ENCODE results near the gene ZDHHC22. TPM values are rescaled to one million over a fixed set of nuclear protein-coding genes. Genes with fewer than 3 reads are reported as not detected.
A peak's percentile ranks its signal among the peaks of the same experiment; 100 is the strongest.

ZDHHC22 gene
- total RNA-seq, 1 donor from 2014 or later: not detected

- no peak for DNase-seq (ENCODE audit: low spot score)
- no peak overlapping the region for H3K27ac Mint-ChIP-seq
- H3K4me3 Mint-ChIP-seq (ENCODE audit: low read depth): no peak overlapping the region
- intact Hi-C loops (cut with micrococcal nuclease): no loop called here
- peaks cover 23% of the 10 kb centered on the region for H3K27me3 Mint-ChIP-seq (ENCODE audit: low read depth)
- no peaks in the 10 kb centered on the region for H3K36me3 Mint-ChIP-seq (ENCODE audit: low read depth)
- no peaks in the 10 kb centered on the region for H3K4me1 Mint-ChIP-seq (ENCODE audit: low read depth)
- H3K9me3 Mint-ChIP-seq: no peaks in the 10 kb centered on the region
Measured at GRCh38 chr14:77151245-77151644, 9.7 kb upstream of the ZDHHC22 start.

DNA sequence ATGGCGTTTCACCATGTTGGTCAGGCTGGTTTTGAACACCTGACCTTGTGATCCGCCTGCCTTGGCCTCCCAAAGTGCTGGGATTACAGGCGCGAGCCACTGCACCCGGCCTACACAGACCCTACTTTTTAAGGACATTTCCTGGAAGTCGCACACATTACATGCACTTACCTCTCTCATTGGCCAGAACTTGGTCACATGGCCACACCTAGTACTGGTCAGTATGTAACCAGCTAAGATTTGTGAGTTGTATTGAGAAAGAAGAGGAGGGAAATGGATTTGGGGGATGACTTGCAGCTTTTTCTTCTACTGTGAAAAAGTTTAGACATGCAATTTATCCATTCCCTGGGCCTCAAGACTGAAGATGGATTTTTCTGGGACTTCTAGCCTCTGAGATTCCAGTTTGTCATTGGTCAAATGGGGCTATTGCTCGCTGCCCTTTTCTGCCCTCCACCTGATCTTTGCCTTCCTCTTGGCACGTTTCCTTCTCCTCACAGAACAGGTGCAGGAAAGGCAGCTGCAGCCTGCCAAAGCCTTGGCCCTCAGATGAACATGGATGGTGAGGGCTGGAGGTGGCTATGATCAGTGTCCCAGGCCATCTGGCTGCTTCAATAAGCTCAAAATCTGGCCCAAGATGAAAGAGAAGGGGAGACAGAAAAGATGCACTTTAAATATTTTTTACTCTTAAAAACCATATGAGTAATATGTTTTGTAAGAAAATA lies 7.1 kb upstream of the ZDHHC22 start:
- Mint-ChIP-seq H3K4me1 (ENCODE audit: low read depth) (no peaks in the 10 kb centered on the region), H3K9me3 (no peaks in the 10 kb centered on the region), H3K27me3 (ENCODE audit: low read depth) (peaks cover 36% of the 10 kb centered on the region), H3K27ac (no peak overlapping the region), H3K4me3 (ENCODE audit: low read depth) (no peak overlapping the region), H3K36me3 (ENCODE audit: low read depth) (no peaks in the 10 kb centered on the region)
- intact Hi-C loops (cut with micrococcal nuclease): loop anchor here (10.0 kb wide), 1 partner anchor 774 kb away; the partner anchor contains the start of gene ESRRB
- DNase-seq (ENCODE audit: low spot score): no peak

DNA sequence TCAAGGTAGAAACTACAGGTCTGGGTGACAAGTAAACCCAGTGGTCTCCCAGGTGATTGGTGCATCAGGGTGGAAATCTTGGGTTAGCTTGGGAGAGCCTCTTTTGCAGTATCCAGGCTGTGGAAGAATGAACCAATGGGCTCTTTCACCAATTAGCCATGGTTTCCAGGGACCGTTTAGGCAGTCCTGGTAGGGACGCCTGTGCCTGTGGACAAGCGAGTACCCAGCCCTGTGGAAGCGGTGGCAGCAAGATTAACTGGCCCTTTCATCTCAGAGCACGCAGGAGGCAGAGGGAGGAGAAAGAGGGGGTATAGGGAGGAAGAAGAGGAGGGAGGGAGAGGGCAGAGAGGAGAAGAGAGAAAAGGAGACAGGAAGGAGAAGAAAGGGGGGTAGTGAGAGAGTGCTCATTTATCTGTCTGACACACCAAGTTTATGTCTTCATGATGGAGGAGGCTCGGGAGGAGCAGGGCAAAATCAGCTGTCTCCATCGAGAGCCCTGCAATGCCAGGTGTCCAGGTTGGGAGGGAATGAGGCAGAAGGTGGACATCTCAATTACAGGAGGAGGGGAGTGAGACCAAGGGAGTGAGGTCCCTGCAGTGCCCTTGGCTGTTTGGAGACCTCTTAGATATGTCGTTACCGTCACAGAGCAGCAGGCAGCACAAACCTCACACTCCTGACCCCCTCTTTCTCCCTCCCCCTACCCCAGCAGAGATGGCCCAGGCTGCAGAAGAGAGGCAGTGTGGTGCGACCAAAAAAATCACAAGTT lies 4.6 kb upstream of the ZDHHC22 start:
- no peak overlapping the region for H3K4me3 Mint-ChIP-seq (ENCODE audit: low read depth)
- intact Hi-C loops (cut with micrococcal nuclease): loop anchor here (10.0 kb wide), 1 partner anchor 771 kb away; the partner anchor contains the start of gene ESRRB
- H3K4me1 Mint-ChIP-seq (ENCODE audit: low read depth): no peaks in the 10 kb centered on the region
- no peaks in the 10 kb centered on the region for H3K9me3 Mint-ChIP-seq
- H3K36me3 Mint-ChIP-seq (ENCODE audit: low read depth): no peaks in the 10 kb centered on the region
- H3K27ac Mint-ChIP-seq: no peak overlapping the region
- H3K27me3 Mint-ChIP-seq (ENCODE audit: low read depth): peaks cover 56% of the 10 kb centered on the region
- no peak for DNase-seq (ENCODE audit: low spot score)

GRCh38 chr14:77144412-77145115 lies 3.0 kb upstream of the ZDHHC22 start:
- no peak for DNase-seq (ENCODE audit: low spot score)
- Mint-ChIP-seq H3K27ac (no peak overlapping the region), H3K4me1 (ENCODE audit: low read depth) (peaks cover 5% of the 10 kb centered on the region), H3K9me3 (no peaks in the 10 kb centered on the region), H3K4me3 (ENCODE audit: low read depth) (no peak overlapping the region), H3K36me3 (ENCODE audit: low read depth) (no peaks in the 10 kb centered on the region), H3K27me3 (ENCODE audit: low read depth) (peaks cover 62% of the 10 kb centered on the region)
- intact Hi-C loops (cut with micrococcal nuclease): loop anchor here (10.0 kb wide), 1 partner anchor 770 kb away; the partner anchor contains the start of gene ESRRB

DNA sequence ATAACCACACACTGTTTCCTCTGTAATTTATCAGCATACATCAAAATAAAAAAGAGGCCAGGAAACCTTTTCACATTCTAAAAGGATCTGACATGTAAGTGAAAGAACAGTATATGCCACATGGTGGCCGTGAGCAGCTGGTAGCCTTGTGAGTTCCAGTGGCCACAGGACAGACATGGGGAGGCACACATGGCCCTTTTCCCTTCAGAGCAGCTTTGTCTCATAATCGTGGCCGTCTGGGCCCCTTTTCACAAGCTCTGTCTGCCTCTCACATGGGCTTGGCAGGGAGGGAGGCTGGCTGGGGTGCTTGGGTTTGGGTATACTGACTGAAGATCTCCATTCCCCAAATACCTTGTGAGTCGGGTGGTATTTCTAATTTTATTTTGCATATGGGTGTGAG lies 1.5 kb upstream of the ZDHHC22 start:
- DNase-seq (ENCODE audit: low spot score): no peak
- intact Hi-C loops (cut with micrococcal nuclease): loop anchor here (10.0 kb wide), 1 partner anchor 768 kb away; the partner anchor contains the start of gene ESRRB
- Mint-ChIP-seq H3K9me3 (no peaks in the 10 kb centered on the region), H3K36me3 (ENCODE audit: low read depth) (no peaks in the 10 kb centered on the region), H3K27me3 (ENCODE audit: low read depth) (peaks cover 68% of the 10 kb centered on the region), H3K27ac (no peak overlapping the region), H3K4me1 (ENCODE audit: low read depth) (peaks cover 12% of the 10 kb centered on the region), H3K4me3 (ENCODE audit: low read depth) (no peak overlapping the region)

- Mint-ChIP-seq H3K4me1 (ENCODE audit: low read depth) (peaks cover 12% of the 10 kb centered on the region), H3K36me3 (ENCODE audit: low read depth) (no peaks in the 10 kb centered on the region), H3K27me3 (ENCODE audit: low read depth) (peaks cover 69% of the 10 kb centered on the region), H3K27ac (no peak overlapping the region), H3K9me3 (no peaks in the 10 kb centered on the region), H3K4me3 (ENCODE audit: low read depth) (no peak overlapping the region)
- intact Hi-C loops (cut with micrococcal nuclease): loop anchor here (10.0 kb wide), 1 partner anchor 767 kb away; the partner anchor contains the start of gene ESRRB
- DNase-seq (ENCODE audit: low spot score): no peak
Measured at GRCh38 chr14:77142005-77142800, 612 bp upstream of the ZDHHC22 start.

- Mint-ChIP-seq H3K27me3 (ENCODE audit: low read depth) (peaks cover 58% of the 10 kb centered on the region), H3K4me3 (ENCODE audit: low read depth) (no peak overlapping the region), H3K27ac (no peak overlapping the region), H3K36me3 (ENCODE audit: low read depth) (no peaks in the 10 kb centered on the region), H3K4me1 (ENCODE audit: low read depth) (peaks cover 12% of the 10 kb centered on the region), H3K9me3 (no peaks in the 10 kb centered on the region)
- no peak for DNase-seq (ENCODE audit: low spot score)
- intact Hi-C loops (cut with micrococcal nuclease): loop anchor here (10.0 kb wide), 1 partner anchor 766 kb away; the partner anchor contains the start of gene ESRRB
Measured at GRCh38 chr14:77140359-77141213, 1.0 kb downstream of the ZDHHC22 start.

DNA sequence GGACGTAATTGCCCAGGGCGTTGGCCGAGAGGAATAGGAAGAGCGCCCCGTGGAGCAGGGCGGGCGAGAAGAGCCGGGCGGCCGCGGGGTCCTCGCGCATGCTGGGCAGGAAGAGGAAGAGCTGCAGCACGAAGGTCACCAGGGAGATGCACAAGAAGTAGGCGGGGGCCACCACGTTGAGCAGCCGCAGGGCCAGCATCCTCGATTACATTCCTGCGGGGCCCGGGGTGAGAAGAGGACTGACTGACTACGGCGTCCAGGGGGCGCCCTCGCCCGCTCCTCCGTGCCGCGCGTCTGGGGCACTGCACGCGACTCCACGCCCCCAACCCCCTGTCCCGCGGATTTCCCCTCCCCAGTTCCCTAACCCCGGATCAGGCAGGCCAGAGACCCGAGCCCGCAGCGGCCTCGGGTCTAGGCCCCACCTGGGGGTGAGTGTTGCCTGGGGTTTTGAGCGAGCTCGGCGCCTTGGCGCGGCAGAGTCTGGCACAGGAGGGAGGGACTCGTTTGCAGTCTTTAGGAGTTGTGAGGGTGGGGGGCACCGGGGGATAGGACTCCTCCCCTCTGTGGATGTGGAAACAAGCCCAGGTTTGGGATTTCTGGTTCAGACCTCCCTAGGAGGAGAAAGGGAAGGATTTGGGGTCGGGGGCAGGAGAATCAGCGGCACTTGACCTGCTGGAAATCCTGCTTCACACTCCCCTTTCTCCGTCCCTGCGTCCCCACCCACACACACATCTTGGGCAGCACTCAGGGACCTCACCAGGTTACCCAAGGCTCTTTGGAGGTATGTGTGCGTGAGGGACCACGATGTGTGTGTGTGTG lies 1.8 kb downstream of the ZDHHC22 start:
- intact Hi-C loops (cut with micrococcal nuclease): loop anchor here (10.0 kb wide), 1 partner anchor 765 kb away; the partner anchor contains the start of gene ESRRB
- H3K27me3 Mint-ChIP-seq (ENCODE audit: low read depth): peaks cover 52% of the 10 kb centered on the region
- DNase-seq (ENCODE audit: low spot score): peak; percentile 43
- no peaks in the 10 kb centered on the region for H3K9me3 Mint-ChIP-seq
- H3K4me1 Mint-ChIP-seq (ENCODE audit: low read depth): peaks cover 12% of the 10 kb centered on the region
- H3K36me3 Mint-ChIP-seq (ENCODE audit: low read depth): no peaks in the 10 kb centered on the region
- no peak overlapping the region for H3K4me3 Mint-ChIP-seq (ENCODE audit: low read depth)
- no peak overlapping the region for H3K27ac Mint-ChIP-seq

- Mint-ChIP-seq H3K27ac (peak overlapping the region; percentile 15), H3K4me3 (ENCODE audit: low read depth) (no peak overlapping the region)
- intact Hi-C loops (cut with micrococcal nuclease): no loop called here
Measured at GRCh38 chr14:77139022-77139421, 2.6 kb downstream of the ZDHHC22 start.

GRCh38 chr14:77133720-77134338 lies 7.8 kb downstream of the ZDHHC22 start:
- Mint-ChIP-seq H3K4me1 (ENCODE audit: low read depth) (peaks cover 3% of the 10 kb centered on the region), H3K27ac (no peak overlapping the region), H3K9me3 (no peaks in the 10 kb centered on the region), H3K4me3 (ENCODE audit: low read depth) (no peak overlapping the region), H3K27me3 (ENCODE audit: low read depth) (peaks cover 29% of the 10 kb centered on the region), H3K36me3 (ENCODE audit: low read depth) (no peaks in the 10 kb centered on the region)
- peak; percentile 64 for DNase-seq (ENCODE audit: low spot score)
- intact Hi-C loops (cut with micrococcal nuclease): no loop called here

More at GRCh38 chr14:77139022-77139421, 2.6 kb downstream of the ZDHHC22 start:
- DNase-seq (ENCODE audit: low spot score): no peak
- H3K36me3 Mint-ChIP-seq (ENCODE audit: low read depth): no peaks in the 10 kb centered on the region
- peaks cover 12% of the 10 kb centered on the region for H3K4me1 Mint-ChIP-seq (ENCODE audit: low read depth)
- peaks cover 49% of the 10 kb centered on the region for H3K27me3 Mint-ChIP-seq (ENCODE audit: low read depth)
- no peaks in the 10 kb centered on the region for H3K9me3 Mint-ChIP-seq
